Stimulated activated CD4-positive, alpha-beta T cell treated with anti-CD3 and anti-CD28 coated beads, TNF-alpha, amount 100 ng/mL, for 48 hours (primary cell): ENCODE measurements around the gene DTX1.

Source experiments
- DNase-seq, 3 donors: peaks; one replicate each; pipeline ENCODE4 v3.0.0-alpha.2; 2020; ENCODE audit warnings: low read depth in 3 of 3

DTX1 gene

DNA sequence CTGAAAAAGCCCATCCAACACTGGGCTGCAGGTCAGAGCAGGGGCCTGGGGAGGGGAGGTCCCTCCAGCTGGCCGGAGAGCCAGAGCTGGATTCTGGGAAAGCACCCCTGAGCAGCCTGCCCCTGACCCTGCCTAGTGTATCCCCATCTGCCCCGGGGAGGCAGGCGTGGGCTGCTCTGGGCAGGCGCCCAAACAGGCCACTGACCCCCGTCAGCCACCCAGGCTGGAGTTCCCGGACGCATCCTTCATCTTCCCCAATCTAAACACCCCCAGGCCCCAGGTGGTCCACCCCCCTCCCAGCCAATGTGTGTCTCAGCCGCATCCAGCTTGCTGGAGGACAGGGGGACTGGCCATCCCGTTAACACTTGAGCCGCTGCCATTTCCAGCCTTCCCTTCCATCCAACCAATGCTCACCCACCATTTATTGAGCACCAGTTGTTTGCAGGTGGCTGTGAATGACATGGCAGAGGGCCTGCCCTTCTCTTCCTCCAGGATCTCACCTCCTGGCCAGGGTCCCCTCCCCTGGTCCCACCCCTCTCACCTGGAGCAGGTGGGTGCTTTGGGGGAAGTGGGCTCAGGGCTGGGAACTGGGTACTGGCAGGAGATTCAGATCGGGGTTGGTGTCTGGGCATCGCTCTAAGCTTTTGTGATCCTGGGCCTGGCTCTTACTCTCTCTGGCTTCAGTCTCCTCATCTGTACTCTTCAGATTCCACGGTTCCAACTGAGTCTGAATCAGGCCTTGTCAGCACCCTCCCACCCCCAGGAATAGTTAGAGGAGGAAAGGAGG, 743 bp upstream of the DTX1 start:
- no peak for DNase-seq

GRCh38 chr12:113056381-113056630, 224 bp upstream of the DTX1 start:
- DNase-seq: no peak

DNA sequence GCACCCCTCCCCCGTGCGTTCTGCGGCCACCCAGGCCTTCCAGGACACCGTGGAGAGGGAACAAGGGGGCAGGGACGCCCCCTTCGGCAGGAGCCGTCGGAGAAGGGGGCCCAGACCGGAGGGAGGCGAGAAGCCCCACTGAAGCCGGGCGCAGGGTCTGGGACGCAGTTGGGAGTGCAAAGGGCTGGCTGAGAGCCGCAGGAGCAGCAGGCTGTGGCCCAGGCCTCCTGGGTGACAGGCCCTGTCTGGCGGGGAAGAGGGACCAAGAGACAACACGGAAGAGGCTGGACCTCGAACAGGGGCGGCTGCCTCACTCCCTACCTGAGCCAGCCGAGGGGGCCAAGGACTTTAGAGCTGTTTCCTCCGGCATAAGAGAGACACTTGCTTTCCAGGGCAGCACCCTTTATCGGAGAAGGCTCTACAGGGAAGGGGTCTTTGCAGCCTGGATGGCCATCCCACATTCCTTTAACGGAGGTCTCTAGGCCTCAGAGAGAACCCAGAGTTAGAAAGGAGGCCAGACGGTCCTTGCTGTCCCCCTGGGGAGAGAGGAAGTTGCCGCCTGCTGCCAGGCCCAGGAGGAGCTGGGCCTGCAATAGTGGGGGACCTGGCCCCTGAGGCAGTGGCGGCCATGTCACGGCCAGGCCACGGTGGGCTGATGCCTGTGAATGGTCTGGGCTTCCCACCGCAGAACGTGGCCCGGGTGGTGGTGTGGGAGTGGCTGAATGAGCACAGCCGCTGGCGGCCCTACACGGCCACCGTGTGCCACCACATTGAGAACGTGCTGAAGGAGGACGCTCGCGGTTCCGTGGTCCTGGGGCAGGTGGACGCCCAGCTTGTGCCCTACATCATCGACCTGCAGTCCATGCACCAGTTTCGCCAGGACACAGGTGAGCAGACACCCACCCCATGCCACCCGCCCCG, 1.3 kb downstream of the DTX1 start:
- DNase-seq: no peak

DNA sequence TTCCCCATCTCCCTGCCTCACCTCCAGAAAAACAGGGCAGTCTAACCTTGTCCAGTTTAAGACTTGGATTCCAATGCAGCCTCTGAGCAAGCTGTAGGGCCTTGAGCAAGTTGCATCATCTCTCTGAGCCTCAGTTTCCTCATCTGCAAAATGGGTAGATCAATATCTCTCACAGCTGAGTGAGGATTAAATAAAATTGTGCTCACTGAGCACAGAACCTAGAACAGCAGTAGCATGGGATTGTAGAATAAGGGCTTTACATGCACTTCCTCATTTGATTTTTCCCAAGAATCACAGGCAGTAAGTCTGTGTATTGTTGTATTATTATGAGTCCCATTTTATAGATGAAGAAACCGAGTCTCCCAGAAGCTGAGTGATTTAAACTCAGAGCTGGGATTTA, 2.0 kb downstream of the DTX1 start:
- no peak for DNase-seq

DNA sequence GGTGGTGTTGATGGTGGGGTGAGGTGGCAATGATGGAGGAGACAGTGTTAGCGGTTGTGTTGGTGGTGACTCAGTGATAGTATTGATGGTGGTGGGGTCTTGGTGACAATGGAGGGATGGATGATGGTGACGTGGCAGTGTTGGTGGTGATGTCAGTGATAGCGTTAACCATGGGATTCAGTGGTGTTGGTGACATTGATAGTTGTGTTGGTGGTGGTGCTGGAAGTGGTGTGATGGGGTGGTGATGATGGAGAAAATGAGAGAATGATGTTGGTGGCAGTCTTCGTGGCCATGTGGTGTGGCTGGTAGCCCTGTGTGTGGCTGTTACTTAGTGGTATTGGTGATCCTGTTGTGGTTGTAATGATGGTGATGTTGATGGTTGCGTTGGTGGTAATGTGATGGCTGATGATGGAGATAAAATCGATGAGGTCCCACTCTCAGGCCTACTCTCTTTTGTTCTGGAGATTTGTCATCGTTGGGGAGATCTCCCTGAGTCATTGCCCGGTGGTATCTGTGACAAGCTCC, 2.6 kb downstream of the DTX1 start:
- DNase-seq: no peak

DNA sequence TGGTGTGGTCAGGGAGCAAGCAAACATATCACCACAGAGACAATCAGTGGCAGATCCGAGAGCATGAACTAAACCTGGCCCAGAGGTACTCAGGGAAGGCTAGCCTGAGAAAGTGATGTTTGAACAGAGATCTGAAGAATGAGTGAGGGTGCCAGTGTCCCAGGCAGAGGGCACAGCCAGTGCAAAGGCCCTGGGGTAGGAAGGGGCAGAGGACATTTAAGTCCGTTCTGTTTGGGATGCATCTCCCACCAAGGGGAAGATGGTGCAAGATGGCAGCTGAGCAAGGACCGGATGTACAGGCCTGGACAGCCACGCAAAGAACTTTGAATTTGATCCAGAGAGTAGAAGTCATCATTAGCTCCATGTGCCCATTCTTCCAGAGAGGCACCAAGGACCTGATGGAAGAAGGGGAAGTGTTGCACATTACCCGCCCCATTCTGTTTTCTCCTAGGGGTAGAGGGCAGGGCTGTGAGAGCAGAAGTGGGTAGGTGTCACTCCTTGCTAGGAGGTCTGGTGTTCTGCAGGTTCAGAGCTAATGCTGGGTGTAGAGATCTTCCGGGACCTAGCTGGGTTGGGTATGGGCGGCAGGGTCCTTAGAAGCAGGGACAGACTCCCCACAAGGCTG, 3.9 kb downstream of the DTX1 start:
- DNase-seq: no peak

GRCh38 chr12:113061061-113061694, 4.6 kb downstream of the DTX1 start:
- DNase-seq: no peak

DNA sequence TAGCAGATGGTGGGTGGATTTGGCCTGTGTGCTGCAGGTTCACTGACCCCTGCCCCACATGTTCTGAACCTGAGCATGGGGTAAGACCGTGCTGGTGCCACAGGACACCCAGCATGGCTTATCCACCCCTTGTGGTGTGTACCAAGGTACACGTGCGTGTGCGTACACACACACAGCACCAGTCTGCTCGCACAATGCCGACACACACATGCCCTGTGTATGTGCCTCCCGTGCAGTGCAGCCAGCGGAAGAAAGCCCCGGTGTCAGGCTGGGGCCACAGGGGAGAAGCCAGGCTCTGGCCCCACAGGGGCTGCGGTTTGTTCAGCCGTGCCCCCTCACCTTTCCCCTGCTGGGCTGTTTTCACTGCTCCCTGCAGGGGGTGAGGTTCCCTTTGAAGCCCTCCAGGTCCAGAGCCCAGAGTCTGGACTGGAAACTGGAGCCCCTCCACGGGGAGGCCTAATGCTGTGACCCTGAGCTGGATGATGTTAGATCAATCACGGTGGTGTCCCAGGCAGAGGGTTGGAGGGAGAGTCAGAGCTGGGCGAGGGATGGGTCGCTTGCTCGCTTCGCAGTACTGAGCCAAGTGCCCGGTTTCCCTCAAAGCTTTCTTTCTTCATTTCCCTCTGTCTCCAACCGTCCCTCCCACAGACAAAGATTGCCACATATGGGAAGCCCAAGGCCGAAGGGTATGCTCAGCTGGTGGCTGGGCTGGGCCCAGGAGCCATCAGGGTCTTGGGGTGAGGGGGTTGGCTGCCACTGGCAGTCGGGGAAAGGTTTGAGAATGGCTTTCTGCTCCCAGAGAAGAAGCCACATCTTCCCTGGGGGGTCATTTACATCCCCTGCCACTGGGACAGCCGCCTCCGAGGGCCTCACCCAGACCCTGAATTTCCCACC, 6.2 kb downstream of the DTX1 start:
- DNase-seq: no peak

DNA sequence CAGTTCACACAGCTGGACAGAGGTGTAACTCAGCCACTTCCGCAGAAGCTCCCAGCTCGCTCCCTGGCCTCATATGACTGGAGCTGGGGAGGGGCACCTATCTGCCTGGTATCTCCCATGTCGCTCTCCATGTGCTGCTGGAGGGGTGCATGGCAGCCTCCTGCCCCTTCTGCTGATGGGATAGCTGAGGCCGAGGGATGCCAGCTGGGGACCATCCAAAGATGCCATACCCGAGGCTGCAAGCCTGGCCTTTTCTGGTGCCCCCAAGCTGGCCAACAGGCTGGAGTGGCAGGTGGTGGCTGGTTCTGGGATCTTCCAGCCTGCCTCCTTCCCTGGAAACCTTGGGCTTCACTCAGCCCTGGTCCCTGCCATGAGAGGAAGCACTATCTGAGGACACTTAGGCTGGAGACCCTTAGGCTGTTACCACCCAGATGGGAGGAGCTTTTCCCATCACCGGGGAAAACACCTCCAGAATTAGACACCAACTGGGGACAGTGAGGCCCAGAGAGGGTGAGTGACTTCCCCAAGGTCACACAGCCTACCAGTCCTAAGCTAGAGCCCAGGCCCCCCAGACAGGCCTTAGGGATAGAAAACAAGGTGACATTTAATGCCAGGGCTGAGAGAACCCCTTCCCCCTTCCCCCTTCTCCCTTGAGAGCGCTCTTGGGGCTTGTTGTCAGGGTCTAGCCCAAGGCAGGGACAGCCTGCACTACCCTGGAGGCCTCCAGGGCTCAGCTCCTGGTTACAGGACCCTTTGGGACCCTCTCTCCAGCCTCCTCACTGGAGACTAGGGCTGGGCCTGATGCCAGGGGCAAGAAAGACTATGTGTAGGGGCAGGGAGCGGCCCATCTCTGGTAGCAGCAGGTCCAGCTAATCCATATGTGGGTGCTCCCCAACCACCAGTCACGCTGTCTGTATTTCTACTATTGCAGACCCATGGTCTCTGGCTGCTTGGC, 7.1 kb downstream of the DTX1 start:
- DNase-seq: no peak

- DNase-seq: no peak
These were observed 8.0 kb downstream of the DTX1 start for GRCh38 chr12:113064395-113065125.

- no peak for DNase-seq
These were observed 8.8 kb downstream of the DTX1 start for GRCh38 chr12:113065126-113066007.

GRCh38 chr12:113066813-113067400, 10.4 kb downstream of the DTX1 start:
- no peak for DNase-seq

DNA sequence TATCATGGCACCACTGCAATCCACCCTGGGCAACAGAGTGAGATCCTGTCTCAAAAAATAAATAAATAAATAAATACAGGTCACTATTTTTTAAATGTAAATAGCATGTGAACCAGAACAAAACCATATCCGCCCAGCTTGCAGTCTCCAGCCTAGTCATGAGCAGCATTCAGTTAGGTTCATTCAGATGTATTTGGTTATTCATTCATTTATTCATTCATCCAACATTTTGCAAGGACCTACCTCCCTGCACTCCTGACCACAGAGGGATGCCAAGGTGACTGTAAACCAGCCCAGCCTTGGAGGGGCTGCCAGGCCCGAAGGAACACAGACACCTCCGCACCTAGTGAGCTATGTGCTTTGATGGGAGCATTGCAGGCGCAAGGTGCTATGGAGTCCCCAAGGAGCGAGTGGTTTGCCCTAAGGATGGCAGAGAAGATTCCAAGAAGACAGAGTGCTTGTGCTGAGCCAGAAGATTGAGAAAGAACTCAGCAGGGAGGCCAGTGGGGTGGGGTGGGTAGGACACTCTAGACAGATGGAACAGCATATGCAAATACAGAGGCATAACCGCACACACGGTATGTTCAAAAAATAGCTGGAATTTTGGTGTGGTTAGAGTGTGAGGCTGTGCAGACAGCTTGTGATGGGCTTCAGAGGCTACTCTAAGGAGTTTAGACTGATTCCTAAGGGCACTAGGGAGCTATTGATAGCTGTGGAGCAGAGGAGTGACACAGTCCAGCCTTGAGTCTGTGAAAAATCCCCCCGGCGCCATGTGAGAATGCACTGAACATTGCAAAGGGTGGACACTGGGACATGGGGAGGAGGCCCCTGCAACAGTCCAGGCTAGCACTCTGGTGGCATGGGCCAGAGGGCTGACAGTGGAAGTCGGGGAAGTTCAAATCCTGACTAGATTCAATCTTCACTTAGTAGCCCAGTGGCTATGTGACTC, 11.7 kb downstream of the DTX1 start:
- no peak for DNase-seq

DNA sequence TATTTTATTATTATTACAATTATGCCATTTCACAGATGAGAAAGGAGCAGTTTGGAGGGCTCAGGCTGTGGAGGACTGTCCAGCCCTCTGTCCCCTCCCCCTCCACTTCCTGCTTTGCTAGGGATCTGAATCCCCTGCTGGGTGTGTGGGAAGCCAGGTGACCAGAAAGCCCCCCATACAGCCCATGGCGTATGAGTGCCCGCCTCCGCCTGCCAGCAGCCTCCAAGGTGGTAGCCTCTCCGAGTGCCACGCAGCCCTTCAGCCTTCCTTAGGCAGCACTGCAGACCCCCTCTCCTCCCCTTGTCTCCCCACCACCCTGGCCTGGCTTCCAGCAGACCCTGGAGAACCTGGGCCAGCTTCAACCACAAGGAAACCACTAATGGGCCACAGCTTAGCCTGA, 12.6 kb downstream of the DTX1 start:
- DNase-seq: no peak

GRCh38 chr12:113069751-113070116, 13.2 kb downstream of the DTX1 start:
- no peak for DNase-seq

DNA sequence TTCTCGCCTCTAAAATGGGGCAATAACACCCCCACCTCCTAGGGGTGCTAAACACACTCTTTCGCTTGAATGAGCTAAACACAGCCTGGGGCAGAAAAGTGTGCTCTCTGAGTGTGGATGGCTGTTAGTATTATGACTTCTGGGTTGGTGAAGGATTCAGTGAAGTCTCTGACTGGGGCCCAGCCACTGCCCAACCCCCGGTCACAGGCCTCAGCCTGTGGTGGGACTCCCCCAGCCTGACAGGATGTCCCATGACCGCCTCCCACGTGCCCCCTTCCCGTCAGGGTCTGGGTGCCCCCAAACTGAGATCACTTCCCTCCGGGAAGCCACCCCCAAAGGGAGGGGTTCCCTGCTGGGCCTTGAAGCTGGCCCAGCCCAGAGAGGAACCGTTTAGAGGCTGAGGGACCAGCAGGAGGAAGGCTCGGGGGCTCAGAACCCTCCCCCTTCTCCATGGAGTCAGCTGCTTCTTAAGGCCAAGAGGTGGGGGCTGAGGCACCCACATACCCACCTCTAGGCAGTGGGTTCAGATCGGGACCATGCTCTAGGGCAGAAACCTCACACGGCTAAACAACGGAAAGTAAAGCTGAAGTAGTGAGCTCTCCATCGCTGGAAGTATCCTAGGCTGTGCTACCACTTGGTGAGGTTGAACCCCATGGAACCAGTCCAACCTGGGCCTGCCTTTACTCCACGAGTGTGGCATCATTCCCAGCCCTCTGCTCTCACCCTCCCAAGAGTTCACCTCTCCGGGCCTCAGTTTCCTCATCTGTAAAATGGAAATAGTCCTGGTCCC, 13.8 kb downstream of the DTX1 start:
- peak in 2 of 3 donors; percentile 32 to 40 for DNase-seq
